ENCODE measurements around the gene MS4A6A. TPM values are rescaled to one million over a fixed set of nuclear protein-coding genes. Genes with fewer than 3 reads are reported as not detected.

Gene MS4A6A
- total and polyA plus RNA-seq, 2 experiments from 2014 or later = not detected

DNA sequence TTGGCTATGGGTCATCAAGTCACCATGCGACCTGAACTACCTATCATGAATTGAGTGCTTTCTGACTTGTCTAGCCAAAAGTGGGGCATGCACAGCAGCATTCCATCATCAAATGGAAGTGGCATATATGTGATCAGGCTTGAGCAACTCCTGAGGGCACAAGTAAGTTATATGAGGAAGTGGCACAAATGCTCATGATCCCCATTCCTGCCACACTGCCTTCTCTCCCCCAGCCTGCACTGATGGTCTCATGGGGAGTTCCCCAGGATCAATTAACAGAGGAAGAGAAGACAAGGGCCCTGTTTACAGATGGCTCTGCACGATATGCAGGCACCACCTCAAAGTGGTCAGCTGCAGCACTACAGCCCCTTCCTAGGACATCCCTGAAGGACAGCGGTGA, 38.3 kb upstream of the MS4A6A start:
- TF ChIP-seq EZH2phosphoT487 (IDR thresholded peaks at IDR 0.05; ENCODE audit: insufficient read depth, low read depth) (no peak), EZH2 (IDR thresholded peaks at IDR 0.05; ENCODE audit: insufficient read depth, poor library complexity, severe bottlenecking) (no peak)
- H3F3A ChIP-seq (ENCODE audit: insufficient read depth) = no peaks in the 10 kb centered on the region
- no peak overlapping the region for H3K27ac ChIP-seq
- H3K9me2 ChIP-seq (ENCODE audit: insufficient read depth) = no peaks in the 10 kb centered on the region
- WGBS, 2 experiments (ENCODE audit: low coverage in 1 of 2, low lambda C conversion rate in 2 of 2, missing lambda C conversion rate in 2 of 2) = 24 to 34% methylated on average over 3 of the region's 3 CpGs
- no peaks in the 10 kb centered on the region for H3K79me2 ChIP-seq (ENCODE audit: insufficient read depth)
- in situ Hi-C loops (cut with MboI) = no loop called here
- H3K4me2 ChIP-seq (ENCODE audit: unreplicated experiment) = no peak overlapping the region
- no peak overlapping the region for H3K4me3 ChIP-seq
- H3K27me3 ChIP-seq (replicated peaks; ENCODE audit: insufficient read depth) = no peaks in the 10 kb centered on the region
- H4K20me1 ChIP-seq (ENCODE audit: insufficient read depth) = no peaks in the 10 kb centered on the region
- H3K9me3 ChIP-seq (ENCODE audit: low read depth) = no peaks in the 10 kb centered on the region
- no peaks in the 10 kb centered on the region for H3K36me3 ChIP-seq (ENCODE audit: low read depth)
- no peaks in the 10 kb centered on the region for H3K4me1 ChIP-seq (ENCODE audit: insufficient read depth)
- H2AFZ ChIP-seq = no peak overlapping the region
- no peak overlapping the region for H3K9ac ChIP-seq
- no peak for DNase-seq

DNA sequence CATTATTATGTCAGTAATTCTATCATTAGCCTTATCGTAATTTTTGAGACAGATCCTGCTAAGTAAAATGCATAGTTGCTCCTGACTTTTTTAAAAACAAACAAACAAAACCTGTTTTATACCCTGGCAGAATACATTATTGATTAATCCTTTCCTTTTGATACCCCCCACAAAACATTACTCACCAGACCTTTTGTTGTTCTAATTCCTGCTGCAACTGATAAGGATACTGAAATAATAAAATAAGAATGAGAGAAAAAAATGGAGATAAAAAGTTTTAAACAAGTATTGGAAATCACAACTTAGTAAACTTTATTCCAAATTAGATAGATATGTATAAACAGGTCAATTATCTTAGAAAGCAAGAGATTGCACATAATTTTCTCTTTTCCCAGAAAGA, 31.5 kb upstream of the MS4A6A start:
- H3K9ac ChIP-seq = no peak overlapping the region
- no peak for DNase-seq
- no peak overlapping the region for H3K27ac ChIP-seq
- no peaks in the 10 kb centered on the region for H3K79me2 ChIP-seq (ENCODE audit: insufficient read depth)
- H3K36me3 ChIP-seq (ENCODE audit: low read depth) = no peaks in the 10 kb centered on the region
- no peaks in the 10 kb centered on the region for H3K9me3 ChIP-seq (ENCODE audit: low read depth)
- WGBS, 2 experiments (ENCODE audit: low coverage in 1 of 2, low lambda C conversion rate in 2 of 2, missing lambda C conversion rate in 2 of 2) = 42 to 46% methylated on average over 1 of the region's 1 CpG
- in situ Hi-C loops (cut with MboI) = no loop called here
- H2AFZ ChIP-seq = no peak overlapping the region
- no peak overlapping the region for H3K4me2 ChIP-seq (ENCODE audit: unreplicated experiment)
- H3K4me3 ChIP-seq = no peak overlapping the region
- TF ChIP-seq EZH2phosphoT487 (IDR thresholded peaks at IDR 0.05; ENCODE audit: insufficient read depth, low read depth) (no peak), EZH2 (IDR thresholded peaks at IDR 0.05; ENCODE audit: insufficient read depth, poor library complexity, severe bottlenecking) (no peak)
- no peaks in the 10 kb centered on the region for H3K27me3 ChIP-seq (replicated peaks; ENCODE audit: insufficient read depth)
- H3K9me2 ChIP-seq (ENCODE audit: insufficient read depth) = no peaks in the 10 kb centered on the region
- H3F3A ChIP-seq (ENCODE audit: insufficient read depth) = no peaks in the 10 kb centered on the region
- no peaks in the 10 kb centered on the region for H4K20me1 ChIP-seq (ENCODE audit: insufficient read depth)
- no peaks in the 10 kb centered on the region for H3K4me1 ChIP-seq (ENCODE audit: insufficient read depth)

DNA sequence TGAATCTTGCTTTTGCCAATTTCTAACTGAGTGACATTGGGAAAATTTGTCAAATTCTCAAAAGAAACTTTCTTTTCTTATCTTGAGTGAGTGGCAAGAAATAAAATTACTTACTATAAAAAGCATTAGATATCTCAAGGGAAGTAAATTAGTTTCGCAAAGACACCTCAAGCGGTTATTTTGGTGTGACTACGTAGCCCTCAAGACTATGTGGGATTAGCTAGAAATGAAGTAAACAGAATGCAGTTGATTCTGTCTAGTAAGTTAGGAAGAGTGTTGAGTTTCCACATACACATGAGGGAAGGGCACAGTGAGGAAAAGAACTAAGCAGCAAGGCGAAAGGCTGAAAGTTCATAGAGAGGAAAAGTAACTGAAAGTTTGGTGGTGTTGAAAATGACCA, 28.3 kb upstream of the MS4A6A start:
- Histone ChIP-seq H4K20me1 (ENCODE audit: insufficient read depth) (no peaks in the 10 kb centered on the region), H2AFZ (no peak overlapping the region), H3K79me2 (ENCODE audit: insufficient read depth) (no peaks in the 10 kb centered on the region), H3K9me2 (ENCODE audit: insufficient read depth) (no peaks in the 10 kb centered on the region), H3K27ac (no peak overlapping the region), H3K9ac (no peak overlapping the region), H3K27me3 (replicated peaks; ENCODE audit: insufficient read depth) (no peaks in the 10 kb centered on the region), H3K36me3 (ENCODE audit: low read depth) (no peaks in the 10 kb centered on the region), H3K9me3 (ENCODE audit: low read depth) (no peaks in the 10 kb centered on the region), H3K4me1 (ENCODE audit: insufficient read depth) (no peaks in the 10 kb centered on the region), H3K4me3 (no peak overlapping the region), H3F3A (ENCODE audit: insufficient read depth) (no peaks in the 10 kb centered on the region), H3K4me2 (ENCODE audit: unreplicated experiment) (no peak overlapping the region)
- no peak for DNase-seq
- TF ChIP-seq EZH2phosphoT487 (IDR thresholded peaks at IDR 0.05; ENCODE audit: insufficient read depth, low read depth) (no peak), EZH2 (IDR thresholded peaks at IDR 0.05; ENCODE audit: insufficient read depth, poor library complexity, severe bottlenecking) (no peak)
- WGBS, 2 experiments (ENCODE audit: low coverage in 1 of 2, low lambda C conversion rate in 2 of 2, missing lambda C conversion rate in 2 of 2) = 50% methylated on average over 4 of the region's 4 CpGs
- in situ Hi-C loops (cut with MboI) = no loop called here

DNA sequence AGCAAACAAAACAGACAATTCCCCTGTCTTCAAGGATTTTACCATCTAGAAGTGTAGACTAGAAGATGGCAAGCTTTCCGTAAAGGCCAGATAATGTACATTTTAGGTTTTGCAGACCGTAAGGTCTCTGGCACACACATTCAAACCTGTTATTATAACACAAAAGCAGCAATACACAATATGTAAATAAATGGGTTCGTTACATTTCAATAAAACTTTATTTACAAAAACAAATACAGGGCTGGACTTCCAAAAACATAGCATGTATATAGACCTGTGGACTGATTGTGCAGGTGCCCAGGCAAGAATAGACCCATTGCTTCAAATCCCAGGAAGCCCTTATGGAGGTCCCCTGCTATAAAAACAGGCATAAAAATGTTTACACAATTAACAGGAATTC, 27.1 kb upstream of the MS4A6A start:
- Histone ChIP-seq H2AFZ (no peak overlapping the region), H3K4me3 (no peak overlapping the region), H3K9ac (no peak overlapping the region), H4K20me1 (ENCODE audit: insufficient read depth) (no peaks in the 10 kb centered on the region), H3K4me2 (ENCODE audit: unreplicated experiment) (no peak overlapping the region), H3K27me3 (replicated peaks; ENCODE audit: insufficient read depth) (no peaks in the 10 kb centered on the region), H3K79me2 (ENCODE audit: insufficient read depth) (no peaks in the 10 kb centered on the region), H3K27ac (no peak overlapping the region), H3K4me1 (ENCODE audit: insufficient read depth) (no peaks in the 10 kb centered on the region), H3F3A (ENCODE audit: insufficient read depth) (no peaks in the 10 kb centered on the region), H3K36me3 (ENCODE audit: low read depth) (no peaks in the 10 kb centered on the region), H3K9me3 (ENCODE audit: low read depth) (no peaks in the 10 kb centered on the region), H3K9me2 (ENCODE audit: insufficient read depth) (no peaks in the 10 kb centered on the region)
- TF ChIP-seq EZH2 (IDR thresholded peaks at IDR 0.05; ENCODE audit: insufficient read depth, poor library complexity, severe bottlenecking) (no peak), EZH2phosphoT487 (IDR thresholded peaks at IDR 0.05; ENCODE audit: insufficient read depth, low read depth) (no peak)
- 26 to 31% methylated on average over 3 of the region's 3 CpGs for WGBS, 2 experiments (ENCODE audit: low coverage in 1 of 2, low lambda C conversion rate in 2 of 2, missing lambda C conversion rate in 2 of 2)
- no peak for DNase-seq
- in situ Hi-C loops (cut with MboI) = no loop called here

DNA sequence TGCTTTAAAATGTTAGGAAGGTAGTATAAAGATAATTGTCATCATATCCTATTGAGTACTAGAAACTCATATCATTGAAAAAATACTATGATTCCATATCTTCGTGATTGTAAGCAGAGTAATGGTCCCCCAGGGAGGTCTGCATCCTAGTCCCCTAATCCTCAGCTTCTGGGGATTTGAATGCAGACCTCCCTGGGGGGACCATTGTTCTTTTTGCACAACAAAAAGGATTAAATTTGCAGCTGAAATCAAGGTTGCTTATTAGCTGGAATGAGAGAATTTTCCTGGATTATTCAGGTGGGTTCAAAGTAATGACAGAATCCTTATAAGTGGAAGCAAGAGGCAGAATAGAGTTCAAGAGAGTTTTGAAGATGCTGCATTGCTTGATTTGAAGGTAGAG, 26.1 kb upstream of the MS4A6A start:
- no peak overlapping the region for H3K9ac ChIP-seq
- no peak overlapping the region for H3K4me2 ChIP-seq (ENCODE audit: unreplicated experiment)
- DNase-seq = no peak
- H3K79me2 ChIP-seq (ENCODE audit: insufficient read depth) = no peaks in the 10 kb centered on the region
- H2AFZ ChIP-seq = no peak overlapping the region
- in situ Hi-C loops (cut with MboI) = no loop called here
- H3K4me1 ChIP-seq (ENCODE audit: insufficient read depth) = no peaks in the 10 kb centered on the region
- no peaks in the 10 kb centered on the region for H3K9me3 ChIP-seq (ENCODE audit: low read depth)
- no peaks in the 10 kb centered on the region for H3F3A ChIP-seq (ENCODE audit: insufficient read depth)
- no peak overlapping the region for H3K27ac ChIP-seq
- TF ChIP-seq EZH2phosphoT487 (IDR thresholded peaks at IDR 0.05; ENCODE audit: insufficient read depth, low read depth) = no peak
- TF ChIP-seq EZH2 (IDR thresholded peaks at IDR 0.05; ENCODE audit: insufficient read depth, poor library complexity, severe bottlenecking) = no peak
- H3K36me3 ChIP-seq (ENCODE audit: low read depth) = no peaks in the 10 kb centered on the region
- H3K9me2 ChIP-seq (ENCODE audit: insufficient read depth) = no peaks in the 10 kb centered on the region
- WGBS, 2 experiments (ENCODE audit: low coverage in 1 of 2, low lambda C conversion rate in 2 of 2, missing lambda C conversion rate in 2 of 2) = 0% methylated on average over 1 of the region's 1 CpG
- H4K20me1 ChIP-seq (ENCODE audit: insufficient read depth) = no peaks in the 10 kb centered on the region
- H3K27me3 ChIP-seq (replicated peaks; ENCODE audit: insufficient read depth) = no peaks in the 10 kb centered on the region
- no peak overlapping the region for H3K4me3 ChIP-seq

All from GM23248 (cell line).